Activated naive CD4-positive, alpha-beta T cell treated with anti-CD3 and anti-CD28 coated beads, Interleukin-2, amount 10 ng/mL, durations not matched to agents 5 hours and 36 hours (primary cell): ENCODE measurements around the gene TBC1D7. TPM values are rescaled to one million over a fixed set of nuclear protein-coding genes. Genes with fewer than 3 reads are reported as not detected.

Source experiments
- total RNA-seq, 2 experiments: library from RNA; stranded (reverse); gene quantifications; one replicate each; pipeline ENCODE4 v1.2.3, GENCODE V29; 2021

The TBC1D7 gene
- total RNA-seq = 10 to 100 TPM; 15.2 to 16.4 TPM

GRCh38 chr6:13328076-13328874 lies at the start of gene TBC1D7:
TSS of gene TBC1D7 (minus strand) at chr6:13328537. CDS start at chr6:13326898, 1,639 bp downstream.

Other genes starting within 250 kb of the TBC1D7 start
- gene GFOD1, start 159.1 kb upstream of the TBC1D7 start, total RNA-seq = 1 to 10 TPM; 2.4 to 2.5 TPM
- 10 to 100 TPM; 13.6 to 14.7 TPM for gene SIRT5, start 246.1 kb upstream of the TBC1D7 start, total RNA-seq